ENCODE results near the gene MINDY1. TPM values are rescaled to one million over a fixed set of nuclear protein-coding genes. Genes with fewer than 3 reads are reported as not detected.

The MINDY1 gene, protein sequence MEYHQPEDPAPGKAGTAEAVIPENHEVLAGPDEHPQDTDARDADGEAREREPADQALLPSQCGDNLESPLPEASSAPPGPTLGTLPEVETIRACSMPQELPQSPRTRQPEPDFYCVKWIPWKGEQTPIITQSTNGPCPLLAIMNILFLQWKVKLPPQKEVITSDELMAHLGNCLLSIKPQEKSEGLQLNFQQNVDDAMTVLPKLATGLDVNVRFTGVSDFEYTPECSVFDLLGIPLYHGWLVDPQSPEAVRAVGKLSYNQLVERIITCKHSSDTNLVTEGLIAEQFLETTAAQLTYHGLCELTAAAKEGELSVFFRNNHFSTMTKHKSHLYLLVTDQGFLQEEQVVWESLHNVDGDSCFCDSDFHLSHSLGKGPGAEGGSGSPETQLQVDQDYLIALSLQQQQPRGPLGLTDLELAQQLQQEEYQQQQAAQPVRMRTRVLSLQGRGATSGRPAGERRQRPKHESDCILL
- total RNA-seq = 10 to 100 TPM; 14.6 to 15.1 TPM

DNA sequence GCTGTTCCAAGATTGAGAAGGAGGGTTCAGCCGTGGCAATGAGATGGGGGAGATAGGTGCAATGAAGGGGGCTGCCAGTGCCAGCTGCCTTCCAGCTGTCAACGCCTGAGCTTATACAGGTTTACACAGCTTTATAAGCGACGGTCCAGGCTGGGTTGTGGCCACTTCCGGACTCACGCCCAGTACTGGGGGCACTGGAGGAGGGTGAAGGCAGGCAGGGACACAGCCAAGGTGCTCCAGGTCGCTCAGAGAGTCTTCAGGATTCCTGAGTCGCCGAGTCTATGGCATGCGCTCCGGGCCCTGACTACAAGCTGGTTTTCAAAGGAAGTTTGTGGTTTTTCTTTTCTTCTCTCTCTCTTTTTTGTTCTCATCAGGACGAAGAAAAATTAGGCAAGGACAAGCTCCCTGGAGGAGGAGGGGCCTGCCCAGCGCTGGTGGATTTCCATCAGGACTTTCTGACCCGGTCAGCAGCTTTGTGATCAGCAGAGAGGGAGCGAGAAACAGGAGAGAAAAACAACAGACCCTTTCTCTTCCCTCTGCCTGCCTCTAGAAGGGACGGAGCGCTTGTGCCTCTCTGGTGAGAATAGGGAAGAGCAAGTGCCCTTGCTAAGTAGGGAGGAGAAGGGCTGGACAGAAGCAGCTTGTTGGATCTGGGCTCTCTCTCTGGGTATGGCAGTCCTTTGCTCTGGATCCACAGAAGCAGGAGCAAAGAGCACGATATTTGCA, at the start of gene MINDY1:
MINDY1 (minus strand) TSS at position 576 of the 726 bp plus-strand sequence. CDS start 4,285 bp downstream, outside the sequence.
- Mint-ChIP-seq H3K9me3 (no peaks in the 10 kb centered on the region), H3K36me3 (ENCODE audit: low read depth) (peaks cover 8% of the 10 kb centered on the region), H3K27ac (peak within 1 kb of the TSS; percentile 99), H3K4me3 (peak within 1 kb of the TSS; percentile 92), H3K27me3 (ENCODE audit: low read depth) (no peaks in the 10 kb centered on the region), H3K4me1 (ENCODE audit: low read depth) (peaks cover 66% of the 10 kb centered on the region)
- CTCF ChIA-PET = interaction anchor here (0.5 to 4.7 kb wide), 21 partner anchors 11 to 444 kb away, joined by 3 to 54 read pairs (median 4); partner anchors contain the start of genes C1orf56 and CERS2
- peak; percentile 65 for DNase-seq
- intact Hi-C loops (cut with micrococcal nuclease) = loop anchor here (1.0 to 10.0 kb wide), 5 partner anchors 27 to 642 kb away; partner anchors contain the start of genes CTSS, GOLPH3L and RPRD2

DNA sequence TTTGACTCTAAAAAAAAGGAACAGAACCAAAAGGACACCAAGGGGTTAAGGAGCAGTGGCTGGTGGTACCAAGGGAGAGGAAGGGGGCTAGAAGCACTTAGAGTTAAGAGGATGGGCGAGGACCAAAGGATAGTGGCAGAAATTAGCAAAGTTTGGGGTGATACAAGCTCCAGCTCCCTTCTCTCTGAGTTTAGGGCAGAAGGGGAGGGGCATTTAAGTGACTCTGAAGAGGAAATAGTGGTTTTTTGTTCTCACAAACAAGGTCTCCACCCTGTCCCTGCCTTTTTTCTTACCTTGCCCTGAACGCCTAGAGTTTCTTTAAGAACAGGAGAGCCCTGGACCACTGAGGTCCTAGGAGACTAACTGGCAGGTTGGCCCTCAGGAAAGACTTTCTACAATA, 49.4 kb upstream of the MINDY1 start:
- H3K9me3 Mint-ChIP-seq = no peaks in the 10 kb centered on the region
- peak overlapping the region; percentile 98 for H3K27ac Mint-ChIP-seq
- DNase-seq = no peak
- CTCF ChIA-PET = interaction anchor here (0.6 to 2.6 kb wide), 5 partner anchors 9 to 495 kb away, joined by 3 to 14 read pairs (median 3); partner anchors contain the start of gene C1orf56
- peak overlapping the region; percentile 86 for H3K4me3 Mint-ChIP-seq
- H3K4me1 Mint-ChIP-seq (ENCODE audit: low read depth) = peaks cover 49% of the 10 kb centered on the region
- H3K36me3 Mint-ChIP-seq (ENCODE audit: low read depth) = peaks cover 60% of the 10 kb centered on the region
- intact Hi-C loops (cut with micrococcal nuclease) = loop anchor here (5.0 kb wide), 4 partner anchors 129 to 689 kb away; partner anchors contain the start of genes ARNT and SETDB1
- H3K27me3 Mint-ChIP-seq (ENCODE audit: low read depth) = no peaks in the 10 kb centered on the region

DNA sequence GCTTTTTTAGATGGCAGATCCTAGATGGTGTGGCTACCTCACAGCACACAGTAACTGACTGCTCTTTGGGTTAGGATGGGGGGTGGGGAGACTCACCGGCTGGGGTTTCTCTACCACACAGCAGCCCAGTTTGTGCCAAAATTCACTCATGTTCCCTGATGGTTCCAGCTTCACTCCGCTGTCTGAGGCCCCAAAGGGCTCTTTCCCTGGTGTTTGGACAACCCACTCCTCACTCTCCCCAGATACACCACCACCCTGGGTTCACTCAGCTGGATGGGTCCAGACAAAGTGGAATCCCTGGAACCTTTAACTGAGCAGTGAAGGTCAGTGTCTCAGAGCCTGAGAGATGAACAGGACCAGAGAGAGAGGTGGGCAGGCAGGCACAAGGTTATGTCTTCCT, 48.9 kb upstream of the MINDY1 start:
- Mint-ChIP-seq H3K27ac (peak overlapping the region; percentile 98), H3K9me3 (no peaks in the 10 kb centered on the region), H3K4me3 (peak overlapping the region; percentile 86), H3K4me1 (ENCODE audit: low read depth) (peaks cover 45% of the 10 kb centered on the region), H3K27me3 (ENCODE audit: low read depth) (no peaks in the 10 kb centered on the region), H3K36me3 (ENCODE audit: low read depth) (peaks cover 60% of the 10 kb centered on the region)
- intact Hi-C loops (cut with micrococcal nuclease) = loop anchor here (5.0 kb wide), 4 partner anchors 128 to 688 kb away; partner anchors contain the start of genes ARNT and SETDB1
- CTCF ChIA-PET = interaction anchor here (1.2 to 1.3 kb wide), 4 partner anchors 9 to 494 kb away, joined by 3 to 4 read pairs (median 4); no protein-coding TSS in a partner anchor
- no peak for DNase-seq

DNA sequence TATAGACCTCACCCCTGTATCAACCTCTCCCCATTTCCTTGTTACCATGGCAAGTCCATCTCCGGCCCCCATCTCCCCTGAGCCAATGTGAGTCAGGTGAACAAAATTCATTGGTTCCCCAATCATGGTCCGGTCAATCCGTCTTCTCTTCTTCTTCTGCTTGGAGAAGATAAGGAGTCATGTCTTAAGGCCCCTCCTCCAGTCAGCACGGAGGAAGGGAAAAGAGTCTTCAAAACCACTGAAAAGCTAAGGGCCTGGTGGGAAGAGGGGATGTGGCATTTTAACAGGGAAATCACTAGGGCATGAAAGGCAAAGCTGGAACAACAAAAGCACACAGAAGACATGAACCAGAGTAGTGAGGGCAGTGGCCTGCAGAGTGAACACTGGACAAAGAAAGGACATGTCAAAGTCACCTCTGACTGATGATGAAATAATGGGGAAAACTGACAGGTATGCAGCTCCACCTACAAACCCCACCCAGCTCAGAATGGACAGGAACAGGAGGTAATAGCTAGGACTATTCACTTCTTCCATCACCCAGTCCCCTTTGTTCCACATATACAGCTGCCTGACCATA, 48.4 kb upstream of the MINDY1 start:
- intact Hi-C loops (cut with micrococcal nuclease) = loop anchor here (5.0 kb wide), 4 partner anchors 128 to 688 kb away; partner anchors contain the start of genes ARNT and SETDB1
- H3K4me3 Mint-ChIP-seq = peak overlapping the region; percentile 86
- CTCF ChIA-PET = interaction anchor here (0.5 to 1.3 kb wide), 6 partner anchors 8 to 494 kb away, joined by 3 to 5 read pairs (median 4); no protein-coding TSS in a partner anchor
- DNase-seq = no peak
- peaks cover 44% of the 10 kb centered on the region for H3K4me1 Mint-ChIP-seq (ENCODE audit: low read depth)
- peak overlapping the region; percentile 98 for H3K27ac Mint-ChIP-seq
- H3K36me3 Mint-ChIP-seq (ENCODE audit: low read depth) = peaks cover 60% of the 10 kb centered on the region
- H3K27me3 Mint-ChIP-seq (ENCODE audit: low read depth) = no peaks in the 10 kb centered on the region
- H3K9me3 Mint-ChIP-seq = no peaks in the 10 kb centered on the region

DNA sequence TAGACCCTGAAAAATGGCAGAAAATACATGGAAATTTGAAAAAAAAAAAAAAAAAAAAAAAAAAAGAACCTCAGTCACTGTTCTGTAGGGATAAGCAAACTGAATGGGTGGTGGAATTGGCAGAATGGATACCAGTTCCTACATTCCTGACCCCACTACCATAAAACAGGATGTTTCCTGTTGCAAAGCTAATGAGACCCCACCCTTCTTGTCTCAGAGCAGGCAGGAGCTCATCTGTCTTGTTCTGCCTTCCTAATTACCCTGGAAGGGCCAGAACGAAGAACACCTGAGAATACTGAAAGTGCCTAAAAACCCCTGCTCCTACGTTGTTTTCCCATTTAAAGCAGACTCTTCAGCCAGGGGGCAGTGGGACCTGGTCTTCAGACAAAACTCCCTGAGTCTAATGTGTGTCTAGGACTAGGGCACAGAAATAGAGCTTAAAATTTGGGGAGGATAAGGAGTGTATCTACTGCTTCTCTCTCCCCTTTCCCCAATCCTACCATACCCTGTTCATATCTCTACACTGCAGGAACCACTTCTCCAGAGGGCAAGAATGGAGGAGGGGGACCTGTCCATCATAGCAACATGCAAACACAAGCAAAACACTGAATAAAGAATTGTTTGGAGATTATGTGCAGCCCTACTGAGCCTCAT, 44.8 kb upstream of the MINDY1 start:
- no peak for DNase-seq
- CTCF ChIA-PET = interaction anchor here (0.6 to 1.9 kb wide), 3 partner anchors 27 to 663 kb away, joined by 3 to 8 read pairs (median 5); no protein-coding TSS in a partner anchor
- intact Hi-C loops (cut with micrococcal nuclease) = no loop called here

DNA sequence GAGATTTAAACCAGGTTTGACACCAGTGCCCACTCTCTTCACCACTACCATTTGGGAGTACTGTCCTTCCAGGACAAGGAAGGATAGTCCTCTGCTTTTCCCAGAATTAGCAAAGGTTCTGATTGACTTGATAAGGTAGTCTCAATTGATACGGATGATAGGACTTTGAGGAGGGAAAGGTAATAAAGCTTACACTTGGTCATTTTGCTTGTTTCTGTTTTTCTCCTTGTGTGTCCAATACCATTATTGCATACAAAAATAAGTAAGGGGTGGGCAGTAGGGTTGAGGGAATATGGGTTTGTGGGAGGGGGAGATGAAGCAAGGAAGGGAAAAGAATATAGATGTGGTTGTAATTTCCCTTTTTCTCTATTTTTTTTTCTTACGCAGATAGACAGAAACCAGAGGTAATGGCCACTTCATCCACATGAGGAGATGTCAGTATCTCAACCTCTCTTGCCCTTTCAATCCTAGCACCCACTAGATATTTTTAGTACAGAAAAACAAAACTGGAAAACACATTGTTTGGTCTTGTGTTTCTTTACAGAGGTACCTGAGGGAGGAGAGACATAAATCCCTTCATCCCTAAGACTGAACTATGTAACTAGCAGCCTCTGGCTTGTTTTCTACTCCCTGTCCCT, 43.5 kb upstream of the MINDY1 start:
- Mint-ChIP-seq H3K27me3 (ENCODE audit: low read depth) (no peaks in the 10 kb centered on the region), H3K4me3 (no peak overlapping the region), H3K36me3 (ENCODE audit: low read depth) (peaks cover 22% of the 10 kb centered on the region), H3K9me3 (no peaks in the 10 kb centered on the region), H3K27ac (no peak overlapping the region), H3K4me1 (ENCODE audit: low read depth) (peaks cover 44% of the 10 kb centered on the region)
- DNase-seq = no peak
- CTCF ChIA-PET = interaction anchor here (0.9 to 1.6 kb wide), 3 partner anchors 10 to 26 kb away, joined by 3 to 5 read pairs (median 3); partner anchors contain the start of gene MLLT11
- intact Hi-C loops (cut with micrococcal nuclease) = no loop called here

More for the DNA sequence above, 44.8 kb upstream of the MINDY1 start:
- peak overlapping the region; percentile 2 for H3K27ac Mint-ChIP-seq
- peaks cover 56% of the 10 kb centered on the region for H3K4me1 Mint-ChIP-seq (ENCODE audit: low read depth)
- H3K36me3 Mint-ChIP-seq (ENCODE audit: low read depth) = peaks cover 33% of the 10 kb centered on the region
- H3K4me3 Mint-ChIP-seq = no peak overlapping the region
- no peaks in the 10 kb centered on the region for H3K9me3 Mint-ChIP-seq
- no peaks in the 10 kb centered on the region for H3K27me3 Mint-ChIP-seq (ENCODE audit: low read depth)

DNA sequence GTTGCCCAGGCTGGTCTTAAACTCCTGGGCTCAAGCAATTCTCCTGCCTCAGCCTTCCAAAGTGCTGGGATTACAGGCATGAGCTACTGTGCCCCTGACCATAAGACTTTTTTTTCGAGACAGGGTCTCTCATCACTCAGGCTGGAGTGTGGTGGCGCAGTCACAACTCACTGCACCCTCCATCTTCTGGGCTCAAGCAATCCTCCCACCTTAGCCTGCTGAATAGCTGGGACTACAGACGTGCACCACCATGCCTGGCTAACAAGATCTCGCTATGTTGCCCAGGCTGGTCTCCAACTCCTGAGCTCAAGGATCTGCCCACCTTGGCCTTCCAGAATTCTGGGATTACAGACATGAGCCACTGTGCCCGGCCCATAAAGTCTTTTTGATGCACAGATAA, 42.8 kb upstream of the MINDY1 start:
- Mint-ChIP-seq H3K36me3 (ENCODE audit: low read depth) (peaks cover 16% of the 10 kb centered on the region), H3K4me1 (ENCODE audit: low read depth) (peaks cover 37% of the 10 kb centered on the region), H3K4me3 (no peak overlapping the region), H3K27ac (no peak overlapping the region), H3K27me3 (ENCODE audit: low read depth) (no peaks in the 10 kb centered on the region), H3K9me3 (no peaks in the 10 kb centered on the region)
- intact Hi-C loops (cut with micrococcal nuclease) = loop anchor here (2.0 kb wide), 1 partner anchor 41 kb away; the partner anchor contains the start of gene PRUNE1
- DNase-seq = no peak
- CTCF ChIA-PET = interaction anchor here (0.7 to 3.7 kb wide), 5 partner anchors 8 to 420 kb away, joined by 3 to 14 read pairs (median 4); partner anchors contain the start of gene MLLT11

DNA sequence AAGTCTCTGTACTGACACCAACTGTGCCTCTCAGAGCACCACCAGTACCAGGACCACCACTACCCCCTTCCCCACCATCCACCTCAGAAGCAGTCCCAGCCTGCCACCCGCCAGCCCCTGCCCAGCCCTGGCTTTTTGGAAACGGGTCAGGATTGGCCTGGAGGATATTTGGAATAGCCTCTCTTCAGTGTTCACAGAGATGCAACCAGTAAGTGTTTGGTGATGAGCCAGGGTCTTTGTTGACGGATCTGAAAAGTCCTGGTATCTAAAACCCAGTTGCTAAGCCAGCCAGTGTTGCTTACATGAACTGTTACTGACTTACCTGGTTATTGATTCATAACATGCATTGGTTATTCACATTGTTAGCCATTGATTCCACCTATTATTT, 41.9 kb upstream of the MINDY1 start:
- H3K27ac Mint-ChIP-seq = peak overlapping the region; percentile 36
- CTCF ChIA-PET = interaction anchor here (0.6 to 3.7 kb wide), 9 partner anchors 9 to 420 kb away, joined by 3 to 24 read pairs (median 4); partner anchors contain the start of genes MINDY1 and TNFAIP8L2
- no peaks in the 10 kb centered on the region for H3K27me3 Mint-ChIP-seq (ENCODE audit: low read depth)
- H3K9me3 Mint-ChIP-seq = no peaks in the 10 kb centered on the region
- peak overlapping the region; percentile 87 for H3K4me3 Mint-ChIP-seq
- DNase-seq = no peak
- peaks cover 11% of the 10 kb centered on the region for H3K36me3 Mint-ChIP-seq (ENCODE audit: low read depth)
- intact Hi-C loops (cut with micrococcal nuclease) = loop anchor here (2.0 kb wide), 1 partner anchor 40 kb away; the partner anchor contains the start of gene PRUNE1
- peaks cover 35% of the 10 kb centered on the region for H3K4me1 Mint-ChIP-seq (ENCODE audit: low read depth)

DNA sequence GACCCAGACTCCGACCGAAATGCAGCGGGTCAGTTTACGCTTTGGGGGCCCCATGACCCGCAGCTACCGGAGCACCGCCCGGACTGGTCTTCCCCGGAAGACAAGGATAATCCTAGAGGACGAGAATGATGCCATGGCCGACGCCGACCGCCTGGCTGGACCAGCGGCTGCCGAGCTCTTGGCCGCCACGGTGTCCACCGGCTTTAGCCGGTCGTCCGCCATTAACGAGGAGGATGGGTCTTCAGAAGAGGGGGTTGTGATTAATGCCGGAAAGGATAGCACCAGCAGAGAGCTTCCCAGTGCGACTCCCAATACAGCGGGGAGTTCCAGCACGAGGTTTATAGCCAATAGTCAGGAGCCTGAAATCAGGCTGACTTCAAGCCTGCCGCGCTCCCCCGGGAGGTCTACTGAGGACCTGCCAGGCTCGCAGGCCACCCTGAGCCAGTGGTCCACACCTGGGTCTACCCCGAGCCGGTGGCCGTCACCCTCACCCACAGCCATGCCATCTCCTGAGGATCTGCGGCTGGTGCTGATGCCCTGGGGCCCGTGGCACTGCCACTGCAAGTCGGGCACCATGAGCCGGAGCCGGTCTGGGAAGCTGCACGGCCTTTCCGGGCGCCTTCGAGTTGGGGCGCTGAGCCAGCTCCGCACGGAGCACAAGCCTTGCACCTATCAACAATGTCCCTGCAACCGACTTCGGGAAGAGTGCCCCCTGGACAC, 41.4 kb upstream of the MINDY1 start:
- intact Hi-C loops (cut with micrococcal nuclease) = loop anchor here (2.0 kb wide), 1 partner anchor 39 kb away; the partner anchor contains the start of gene PRUNE1
- Mint-ChIP-seq H3K36me3 (ENCODE audit: low read depth) (peaks cover 7% of the 10 kb centered on the region), H3K4me1 (ENCODE audit: low read depth) (peaks cover 38% of the 10 kb centered on the region), H3K27me3 (ENCODE audit: low read depth) (no peaks in the 10 kb centered on the region), H3K27ac (peak overlapping the region; percentile 78), H3K9me3 (no peaks in the 10 kb centered on the region), H3K4me3 (peak overlapping the region; percentile 87)
- DNase-seq = peak; percentile 66
- CTCF ChIA-PET = interaction anchor here (0.5 to 3.7 kb wide), 11 partner anchors 9 to 189 kb away, joined by 3 to 24 read pairs (median 4); partner anchors contain the start of genes CDC42SE1, MINDY1, MLLT11 and TNFAIP8L2

DNA sequence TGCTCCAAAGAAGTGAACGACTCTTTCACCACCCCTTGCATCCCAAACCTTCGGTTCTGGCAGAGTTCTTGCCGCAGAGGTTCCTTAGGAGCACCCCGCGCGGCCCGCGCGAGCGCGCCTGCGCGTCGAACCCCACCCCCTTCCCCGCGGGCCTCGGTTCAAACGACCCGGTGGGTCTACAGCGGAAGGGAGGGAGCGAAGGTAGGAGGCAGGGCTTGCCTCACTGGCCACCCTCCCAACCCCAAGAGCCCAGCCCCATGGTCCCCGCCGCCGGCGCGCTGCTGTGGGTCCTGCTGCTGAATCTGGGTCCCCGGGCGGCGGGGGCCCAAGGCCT, 40.9 kb upstream of the MINDY1 start, which contains the start of gene C1orf56:
C1orf56 (plus strand) TSS at position 161 of the 334 bp plus-strand sequence; CDS start at position 258, 97 bp downstream.
- Mint-ChIP-seq H3K36me3 (ENCODE audit: low read depth) (peaks cover 4% of the 10 kb centered on the region), H3K27ac (peak within 1 kb of the TSS; percentile 78), H3K4me3 (peak within 1 kb of the TSS; percentile 87), H3K27me3 (ENCODE audit: low read depth) (no peaks in the 10 kb centered on the region), H3K4me1 (ENCODE audit: low read depth) (peaks cover 42% of the 10 kb centered on the region), H3K9me3 (no peaks in the 10 kb centered on the region)
- intact Hi-C loops (cut with micrococcal nuclease) = no loop called here
- DNase-seq = peak; percentile 51
- CTCF ChIA-PET = interaction anchor here (0.5 to 3.7 kb wide), 10 partner anchors 8 to 188 kb away, joined by 3 to 24 read pairs (median 6); partner anchors contain the start of genes CDC42SE1, MINDY1, MLLT11 and TNFAIP8L2

Data from activated naive CD4-positive, alpha-beta T cell treated with anti-CD3 and anti-CD28 coated beads for 36 hours (primary cell).